Activated CD8-positive, alpha-beta memory T cell treated with anti-CD3 and anti-CD28 coated beads for 1 hour (primary cell): Measurements from ENCODE around the gene MUS81.
A peak's percentile ranks its signal among the peaks of the same experiment; 100 is the strongest.
"Not testable (repeated sequence)": the region's sequence is repeated elsewhere in the genome, so short reads cannot be mapped to it uniquely, and the experiment has no call there.

Experiments used
- DNase-seq, 2 donors: peaks; one replicate each; pipeline ENCODE4 v3.0.0-alpha.2; 2020; ENCODE audit warnings: low read depth in 1 of 2; ENCODE audit errors: extremely low read depth in 1 of 2

Gene MUS81

GRCh38 chr11:65891219-65892136, 31.2 kb downstream of the MUS81 start:
- DNase-seq, result no peak

GRCh38 chr11:65892137-65892540, 31.9 kb downstream of the MUS81 start:
- DNase-seq, result not testable (repeated sequence)

GRCh38 chr11:65892661-65893317, 32.6 kb downstream of the MUS81 start:
- DNase-seq, result no peak

- DNase-seq, result no peak
Measured at GRCh38 chr11:65894034-65894591, 33.9 kb downstream of the MUS81 start.

- no peak for DNase-seq
Measured at GRCh38 chr11:65895482-65895981, 35.3 kb downstream of the MUS81 start.

GRCh38 chr11:65896034-65896999, 36.1 kb downstream of the MUS81 start:
- no peak for DNase-seq

- no peak for DNase-seq
Measured at GRCh38 chr11:65897020-65897471, 36.8 kb downstream of the MUS81 start.

GRCh38 chr11:65898656-65899355, 38.6 kb downstream of the MUS81 start:
- DNase-seq, result no peak

- peak in 1 of 2 donors; percentile 49 for DNase-seq
Measured at GRCh38 chr11:65899356-65900124, 39.3 kb downstream of the MUS81 start.

GRCh38 chr11:65900125-65900898, 40.1 kb downstream of the MUS81 start, which contains the start of gene FOSL1:
Gene FOSL1 (minus strand): TSS chr11:65900388. CDS start chr11:65900339, 49 bp downstream.
- peak; percentile 86 to 90 for DNase-seq

- DNase-seq, result no peak
Measured at GRCh38 chr11:65900899-65901180, 40.6 kb downstream of the MUS81 start.

GRCh38 chr11:65903068-65903481, 42.8 kb downstream of the MUS81 start:
- no peak for DNase-seq

- no peak for DNase-seq
Measured at GRCh38 chr11:65903715-65904114, 43.5 kb downstream of the MUS81 start.

- no peak for DNase-seq
Measured at GRCh38 chr11:65906602-65907001, 46.4 kb downstream of the MUS81 start.

- no peak for DNase-seq
Measured at GRCh38 chr11:65907878-65908277, 47.6 kb downstream of the MUS81 start.

- DNase-seq, result no peak
Measured at GRCh38 chr11:65911682-65912568, 51.7 kb downstream of the MUS81 start.

GRCh38 chr11:65912845-65913244, 52.6 kb downstream of the MUS81 start:
- DNase-seq, result no peak
